ENCODE measurements around the gene SLC5A12. TPM values are rescaled to one million over a fixed set of nuclear protein-coding genes. Genes with fewer than 3 reads are reported as not detected.
"Not testable (repeated sequence)": the region's sequence is repeated elsewhere in the genome, so short reads cannot be mapped to it uniquely, and the experiment has no call there.

Gene SLC5A12
- total and polyA plus RNA-seq, 9 donors = 0.04 to 8.5 (median 0.14) TPM

- no peak for DNase-seq
- no CpG with 5 or more reads among the region's 1 CpG for WGBS (ENCODE audit: insufficient coverage)
- Histone ChIP-seq H3K36me3 (ENCODE audit: control insufficient read depth, insufficient read depth, low read length) (no peaks in the 10 kb centered on the region), H3K27me3 (ENCODE audit: control insufficient read depth, insufficient read depth, low read length) (no peaks in the 10 kb centered on the region), H3K27ac (ENCODE audit: low read length) (no peak overlapping the region), H3K4me3 (ENCODE audit: low read length) (no peak overlapping the region), H3K4me1 (ENCODE audit: control insufficient read depth, insufficient read depth, low read length) (no peaks in the 10 kb centered on the region), H3K9me3 (replicated peaks; ENCODE audit: control insufficient read depth, low read depth, low read length) (no peaks in the 10 kb centered on the region)
These were observed 55.9 kb downstream of the SLC5A12 start for GRCh38 chr11:26665946-26666345.

DNA sequence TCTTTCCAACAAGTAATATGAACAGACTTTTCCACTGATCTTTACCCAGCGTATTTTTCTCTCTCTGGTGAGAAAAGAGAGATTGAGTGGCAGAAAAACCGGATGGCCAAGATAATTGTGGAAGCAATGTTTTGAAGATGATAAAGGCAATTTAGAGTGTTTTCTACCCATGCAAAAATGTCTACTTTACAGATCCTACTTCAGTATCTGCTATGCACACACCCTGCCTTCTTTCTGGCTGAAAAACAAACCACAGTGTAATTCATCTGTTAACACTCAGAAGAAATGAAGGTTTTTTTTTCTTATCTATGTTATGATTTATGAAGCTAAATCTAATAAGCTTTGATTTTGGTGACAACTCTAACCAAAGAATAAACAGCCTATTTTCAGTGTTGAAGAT lies 56.8 kb downstream of the SLC5A12 start:
- Histone ChIP-seq H3K36me3 (ENCODE audit: control insufficient read depth, insufficient read depth, low read length) (no peaks in the 10 kb centered on the region), H3K9me3 (replicated peaks; ENCODE audit: control insufficient read depth, low read depth, low read length) (no peaks in the 10 kb centered on the region), H3K4me3 (ENCODE audit: low read length) (no peak overlapping the region), H3K4me1 (ENCODE audit: control insufficient read depth, insufficient read depth, low read length) (no peaks in the 10 kb centered on the region), H3K27me3 (ENCODE audit: control insufficient read depth, insufficient read depth, low read length) (no peaks in the 10 kb centered on the region), H3K27ac (ENCODE audit: low read length) (no peak overlapping the region)
- WGBS (ENCODE audit: insufficient coverage) = no CpG with 5 or more reads among the region's 2 CpGs
- no peak for DNase-seq

DNA sequence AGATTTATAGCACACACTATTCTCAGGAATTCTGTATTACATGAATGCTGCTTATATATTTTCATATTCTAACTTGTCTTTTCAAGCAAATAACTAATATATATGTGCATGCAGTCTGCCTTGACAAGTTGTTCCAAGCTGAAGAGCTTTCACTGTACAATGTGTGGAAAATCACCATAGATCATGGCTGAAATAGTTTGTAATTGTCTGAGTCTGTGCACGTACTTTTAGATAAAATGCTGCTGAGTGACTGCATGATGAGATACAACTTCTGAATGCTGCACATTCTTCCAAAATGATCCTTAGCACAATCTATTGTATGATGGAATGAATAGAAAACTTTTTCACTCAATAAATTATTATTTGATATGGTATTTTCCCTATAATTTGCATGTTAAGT lies 58.9 kb downstream of the SLC5A12 start:
- Histone ChIP-seq H3K27me3 (ENCODE audit: control insufficient read depth, insufficient read depth, low read length) (no peaks in the 10 kb centered on the region), H3K4me3 (ENCODE audit: low read length) (no peak overlapping the region), H3K36me3 (ENCODE audit: control insufficient read depth, insufficient read depth, low read length) (no peaks in the 10 kb centered on the region), H3K9me3 (replicated peaks; ENCODE audit: control insufficient read depth, low read depth, low read length) (no peaks in the 10 kb centered on the region), H3K4me1 (ENCODE audit: control insufficient read depth, insufficient read depth, low read length) (no peaks in the 10 kb centered on the region), H3K27ac (ENCODE audit: low read length) (no peak overlapping the region)
- no CpG with 5 or more reads among the region's 1 CpG for WGBS (ENCODE audit: insufficient coverage)
- no peak for DNase-seq

DNA sequence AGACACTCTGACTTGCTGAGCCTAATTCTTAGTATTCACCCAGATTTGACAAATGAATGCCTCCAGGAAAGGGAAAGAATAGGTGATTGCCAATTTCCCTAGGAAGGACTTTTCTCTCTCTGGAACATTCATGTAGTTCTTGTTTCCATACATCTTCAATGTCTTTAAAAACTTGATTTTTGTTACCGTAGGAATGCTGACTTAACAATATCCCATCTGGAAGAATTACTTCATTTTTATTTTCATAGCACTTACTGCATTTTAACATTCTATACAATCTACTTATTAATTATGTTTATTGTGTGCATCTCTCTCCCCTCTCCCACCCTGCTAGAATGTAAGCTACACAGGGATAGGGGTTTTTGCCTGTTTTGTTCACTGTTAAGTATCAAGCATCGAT lies 66.6 kb downstream of the SLC5A12 start:
- Histone ChIP-seq H3K27ac (ENCODE audit: low read length) (no peak overlapping the region), H3K4me3 (ENCODE audit: low read length) (no peak overlapping the region), H3K9me3 (replicated peaks; ENCODE audit: control insufficient read depth, low read depth, low read length) (no peaks in the 10 kb centered on the region), H3K36me3 (ENCODE audit: control insufficient read depth, insufficient read depth, low read length) (no peaks in the 10 kb centered on the region), H3K27me3 (ENCODE audit: control insufficient read depth, insufficient read depth, low read length) (no peaks in the 10 kb centered on the region), H3K4me1 (ENCODE audit: control insufficient read depth, insufficient read depth, low read length) (no peaks in the 10 kb centered on the region)
- no CpG with 5 or more reads among the region's 2 CpGs for WGBS (ENCODE audit: insufficient coverage)
- DNase-seq = no peak

DNA sequence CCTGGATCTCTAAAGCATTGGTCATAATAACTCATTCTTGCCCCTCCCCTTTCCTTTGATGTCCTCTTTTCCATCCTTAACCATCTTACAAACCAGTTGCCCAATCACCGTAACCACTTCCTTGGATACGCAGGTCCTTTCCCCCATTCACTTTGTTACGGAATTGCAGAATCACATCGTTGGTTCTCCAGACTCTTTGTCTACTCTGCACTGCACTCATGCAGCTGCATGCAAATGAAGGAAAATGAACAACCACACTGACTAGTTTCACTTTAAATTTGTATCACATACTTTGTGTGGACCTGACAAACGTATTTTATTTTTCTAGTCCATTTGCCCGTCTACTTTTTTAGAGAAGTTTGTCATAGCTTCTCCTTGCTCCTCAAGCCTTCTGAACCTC lies 69.9 kb downstream of the SLC5A12 start:
- Histone ChIP-seq H3K4me3 (ENCODE audit: low read length) (no peak overlapping the region), H3K27me3 (ENCODE audit: control insufficient read depth, insufficient read depth, low read length) (no peaks in the 10 kb centered on the region), H3K9me3 (replicated peaks; ENCODE audit: control insufficient read depth, low read depth, low read length) (no peaks in the 10 kb centered on the region), H3K4me1 (ENCODE audit: control insufficient read depth, insufficient read depth, low read length) (no peaks in the 10 kb centered on the region), H3K36me3 (ENCODE audit: control insufficient read depth, insufficient read depth, low read length) (no peaks in the 10 kb centered on the region), H3K27ac (ENCODE audit: low read length) (no peak overlapping the region)
- 91% methylated on average over 6 of the region's 6 CpGs for WGBS (ENCODE audit: insufficient coverage)
- DNase-seq = no peak

DNA sequence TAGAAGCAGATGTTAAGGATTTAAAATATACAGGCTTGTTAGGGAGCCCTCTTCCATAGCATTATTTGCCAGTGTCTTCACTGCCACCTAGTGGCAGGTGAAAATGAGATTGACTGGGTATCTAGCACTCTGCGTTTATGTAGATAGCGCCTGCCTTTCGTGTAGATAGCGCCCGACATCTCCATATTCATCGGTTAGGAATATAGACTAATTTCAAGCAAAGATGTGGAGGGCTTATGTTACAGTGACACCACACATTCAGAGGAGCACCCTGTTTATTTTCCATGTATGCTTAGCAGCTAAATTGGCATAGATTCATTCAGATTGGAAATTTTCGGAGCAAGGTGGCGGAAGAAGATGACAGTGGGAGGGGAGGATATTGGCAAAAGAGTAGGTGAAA lies 72.0 kb downstream of the SLC5A12 start:
- 84% methylated on average over 2 of the region's 8 CpGs for WGBS (ENCODE audit: insufficient coverage)
- peak; percentile 63 for DNase-seq
- Histone ChIP-seq H3K27me3 (ENCODE audit: control insufficient read depth, insufficient read depth, low read length) (no peaks in the 10 kb centered on the region), H3K9me3 (replicated peaks; ENCODE audit: control insufficient read depth, low read depth, low read length) (no peaks in the 10 kb centered on the region), H3K36me3 (ENCODE audit: control insufficient read depth, insufficient read depth, low read length) (no peaks in the 10 kb centered on the region), H3K27ac (ENCODE audit: low read length) (no peak overlapping the region), H3K4me1 (ENCODE audit: control insufficient read depth, insufficient read depth, low read length) (no peaks in the 10 kb centered on the region), H3K4me3 (ENCODE audit: low read length) (no peak overlapping the region)

DNA sequence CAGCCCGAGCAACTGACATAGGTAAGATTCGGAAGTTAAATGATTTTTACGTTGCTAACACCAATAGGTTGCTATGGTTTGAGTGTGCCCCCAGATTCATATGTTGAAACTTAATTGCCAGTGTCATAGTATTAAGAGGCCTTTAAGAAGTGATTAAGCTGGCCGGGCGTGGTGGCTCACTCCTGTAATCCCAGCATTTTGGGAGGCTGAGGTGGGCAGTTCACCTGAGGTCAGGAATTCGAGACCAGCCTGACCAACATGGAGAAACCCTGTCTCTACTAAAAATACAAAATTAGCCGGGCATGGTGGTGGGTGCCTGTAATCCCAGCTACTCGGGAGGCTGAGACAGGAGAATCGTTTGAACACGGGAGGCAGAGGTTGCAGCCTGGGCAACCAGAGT lies 78.5 kb downstream of the SLC5A12 start:
- not testable (repeated sequence) for H3K4me3 ChIP-seq (ENCODE audit: low read length); H3K36me3 ChIP-seq (ENCODE audit: control insufficient read depth, insufficient read depth, low read length); DNase-seq; H3K27me3 ChIP-seq (ENCODE audit: control insufficient read depth, insufficient read depth, low read length); H3K4me1 ChIP-seq (ENCODE audit: control insufficient read depth, insufficient read depth, low read length); H3K27ac ChIP-seq (ENCODE audit: low read length); H3K9me3 ChIP-seq (replicated peaks; ENCODE audit: control insufficient read depth, low read depth, low read length)
- 82% methylated on average over 3 of the region's 10 CpGs for WGBS (ENCODE audit: insufficient coverage)

DNA sequence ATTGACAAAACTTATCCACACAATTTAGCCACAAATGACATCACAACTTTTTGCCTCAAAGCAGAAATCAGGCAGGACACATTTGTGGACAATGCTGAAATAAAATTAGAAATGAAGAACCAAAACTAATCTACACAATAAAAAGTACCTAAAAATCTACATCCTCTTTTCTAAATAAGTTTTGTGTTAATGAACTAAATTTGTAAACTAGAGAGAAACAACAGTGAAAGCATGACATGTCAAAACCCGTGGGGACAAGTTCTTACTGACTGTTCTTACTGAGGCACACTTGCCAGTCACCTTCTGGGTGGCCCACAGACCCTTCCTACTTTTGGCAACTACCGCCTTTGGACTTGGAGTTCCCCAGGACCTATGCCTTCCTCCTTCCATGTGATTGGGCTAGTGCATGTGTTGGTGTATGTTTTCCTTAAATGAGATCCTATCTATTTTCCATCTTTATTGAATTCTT lies 89.1 kb downstream of the SLC5A12 start:
- H3K27ac ChIP-seq (ENCODE audit: low read length) = no peak overlapping the region
- H3K9me3 ChIP-seq (replicated peaks; ENCODE audit: control insufficient read depth, low read depth, low read length) = no peaks in the 10 kb centered on the region
- DNase-seq = no peak
- no peaks in the 10 kb centered on the region for H3K36me3 ChIP-seq (ENCODE audit: control insufficient read depth, insufficient read depth, low read length)
- H3K4me1 ChIP-seq (ENCODE audit: control insufficient read depth, insufficient read depth, low read length) = no peaks in the 10 kb centered on the region
- H3K27me3 ChIP-seq (ENCODE audit: control insufficient read depth, insufficient read depth, low read length) = no peaks in the 10 kb centered on the region
- no peak overlapping the region for H3K4me3 ChIP-seq (ENCODE audit: low read length)
- 100% methylated on average over 1 of the region's 2 CpGs for WGBS (ENCODE audit: insufficient coverage)

- no CpG with 5 or more reads among the region's 1 CpG for WGBS (ENCODE audit: insufficient coverage)
- no peak overlapping the region for H3K4me3 ChIP-seq (ENCODE audit: low read length)
These were observed 95.5 kb downstream of the SLC5A12 start for GRCh38 chr11:26626346-26626745.

DNA sequence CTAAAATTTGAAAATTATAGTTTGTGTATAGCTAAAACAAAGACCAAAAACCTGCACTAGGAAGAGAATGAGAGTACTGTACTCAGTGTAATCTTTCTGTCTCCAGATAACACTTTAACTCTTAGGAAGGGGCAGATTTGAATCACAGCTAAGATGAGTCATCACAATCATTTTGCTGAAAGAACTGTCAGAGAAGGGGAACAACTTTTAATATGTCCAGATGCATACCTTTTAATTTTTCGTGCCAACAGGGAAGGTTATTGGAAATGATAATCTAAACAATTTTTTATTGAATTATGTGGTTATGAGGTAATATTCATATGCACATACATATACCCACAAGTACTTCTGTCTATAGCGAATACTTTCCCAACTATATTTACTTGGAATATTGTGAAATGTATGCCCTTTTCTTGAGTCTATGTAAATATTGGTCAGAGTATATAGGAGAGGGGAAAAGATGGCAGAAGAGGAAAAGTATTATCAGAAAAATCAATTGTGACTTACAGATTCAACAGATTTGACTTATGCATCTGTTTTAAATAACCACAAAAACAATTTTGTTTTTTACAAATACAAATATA lies 98.7 kb downstream of the SLC5A12 start:
- Histone ChIP-seq H3K27ac (ENCODE audit: low read length) (no peak overlapping the region), H3K27me3 (ENCODE audit: control insufficient read depth, insufficient read depth, low read length) (no peaks in the 10 kb centered on the region), H3K4me3 (ENCODE audit: low read length) (no peak overlapping the region), H3K9me3 (replicated peaks; ENCODE audit: control insufficient read depth, low read depth, low read length) (no peaks in the 10 kb centered on the region), H3K36me3 (ENCODE audit: control insufficient read depth, insufficient read depth, low read length) (no peaks in the 10 kb centered on the region), H3K4me1 (ENCODE audit: control insufficient read depth, insufficient read depth, low read length) (no peaks in the 10 kb centered on the region)
- WGBS (ENCODE audit: insufficient coverage) = no CpG with 5 or more reads among the region's 2 CpGs
- no peak for DNase-seq

More at GRCh38 chr11:26626346-26626745, 95.5 kb downstream of the SLC5A12 start:
- DNase-seq = no peak
- Histone ChIP-seq H3K27ac (ENCODE audit: low read length) (no peak overlapping the region), H3K4me1 (ENCODE audit: control insufficient read depth, insufficient read depth, low read length) (no peaks in the 10 kb centered on the region), H3K9me3 (replicated peaks; ENCODE audit: control insufficient read depth, low read depth, low read length) (no peaks in the 10 kb centered on the region), H3K27me3 (ENCODE audit: control insufficient read depth, insufficient read depth, low read length) (no peaks in the 10 kb centered on the region), H3K36me3 (ENCODE audit: control insufficient read depth, insufficient read depth, low read length) (no peaks in the 10 kb centered on the region)

DNA sequence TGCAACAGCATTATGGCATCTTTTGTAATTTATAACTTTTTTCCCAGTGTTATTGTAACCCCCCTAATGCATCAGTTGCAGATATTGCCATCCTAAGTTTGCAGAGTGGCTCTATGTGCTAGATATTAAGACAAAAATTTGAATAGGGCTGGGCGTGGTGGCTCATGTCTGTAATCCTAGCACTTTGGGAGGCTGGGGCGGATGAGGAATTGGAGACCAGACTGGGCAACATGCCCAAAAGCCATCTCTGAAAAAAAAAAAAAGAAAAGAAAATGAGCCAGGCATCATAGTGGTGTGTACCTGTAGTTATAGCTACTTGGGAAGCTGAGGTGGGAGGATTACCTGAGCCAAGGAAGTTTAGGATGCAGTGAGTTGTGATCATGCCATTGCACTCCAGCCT lies 99.7 kb downstream of the SLC5A12 start:
- Histone ChIP-seq H3K4me1 (ENCODE audit: control insufficient read depth, insufficient read depth, low read length) (no peaks in the 10 kb centered on the region), H3K27me3 (ENCODE audit: control insufficient read depth, insufficient read depth, low read length) (no peaks in the 10 kb centered on the region), H3K4me3 (ENCODE audit: low read length) (no peak overlapping the region), H3K36me3 (ENCODE audit: control insufficient read depth, insufficient read depth, low read length) (no peaks in the 10 kb centered on the region), H3K9me3 (replicated peaks; ENCODE audit: control insufficient read depth, low read depth, low read length) (no peaks in the 10 kb centered on the region), H3K27ac (ENCODE audit: low read length) (no peak overlapping the region)
- WGBS (ENCODE audit: insufficient coverage) = 69% methylated on average over 2 of the region's 2 CpGs
- DNase-seq = no peak

Data from muscle of leg (tissue), 11 donors.